GM21528 (cell line): ENCODE results near the gene IFT172.
A peak's percentile ranks its signal among the peaks of the same experiment; 100 is the strongest.
"Not testable (repeated sequence)": the region's sequence is repeated elsewhere in the genome, so short reads cannot be mapped to it uniquely, and the experiment has no call there.

Source experiments
- ATAC-seq: cut with Tn5 transposase; IDR thresholded peaks from one replicate; pipeline ENCODE4 v1.9.1; 2021; ENCODE audit warnings: mild to moderate bottlenecking, moderate library complexity; ENCODE audit not compliant: unreplicated experiment, low FRiP score

IFT172 gene

DNA sequence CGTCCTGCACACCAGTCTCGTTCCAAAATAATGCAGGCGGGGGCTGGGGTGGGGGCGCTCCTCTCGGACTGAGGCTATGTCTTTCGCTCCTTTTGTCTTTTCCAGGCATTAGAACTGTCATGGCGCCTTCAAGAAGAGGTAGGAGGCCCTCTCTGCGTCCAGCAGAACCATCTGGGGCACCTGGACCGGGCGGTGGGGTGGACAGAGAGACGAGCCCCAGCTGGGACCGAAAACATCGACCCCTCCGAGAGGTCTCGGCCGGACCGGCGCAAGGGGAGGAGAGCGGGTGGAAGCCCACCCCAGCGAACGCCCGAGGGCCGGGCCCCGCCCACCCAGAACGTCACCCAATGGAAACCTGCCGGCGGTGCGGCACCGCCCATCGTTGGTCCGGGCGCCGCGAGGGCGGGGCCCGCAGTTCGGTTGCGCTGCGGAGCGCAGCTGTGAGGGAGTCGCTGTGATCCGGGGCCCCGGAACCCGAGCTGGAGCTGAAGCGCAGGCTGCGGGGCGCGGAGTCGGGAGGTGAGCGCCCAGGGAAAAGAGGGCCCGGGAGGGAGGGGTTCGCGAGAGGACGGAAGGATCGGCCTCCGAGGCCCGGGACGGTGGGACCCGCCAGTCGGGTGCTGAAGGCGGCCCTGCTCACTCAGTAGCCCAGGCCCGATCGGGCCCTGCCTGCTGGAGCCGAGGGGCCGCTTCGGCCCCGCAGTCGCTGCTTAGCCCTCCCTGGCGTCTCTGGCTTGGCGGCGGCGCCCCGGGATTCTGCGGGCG lies 61.1 kb downstream of the IFT172 start, which contains the start of gene NRBP1:
NRBP1 (plus strand) TSS at position 419 of the 765 bp plus-strand sequence. CDS start 4,643 bp downstream, outside the sequence.
- ATAC-seq = peak; percentile 81

DNA sequence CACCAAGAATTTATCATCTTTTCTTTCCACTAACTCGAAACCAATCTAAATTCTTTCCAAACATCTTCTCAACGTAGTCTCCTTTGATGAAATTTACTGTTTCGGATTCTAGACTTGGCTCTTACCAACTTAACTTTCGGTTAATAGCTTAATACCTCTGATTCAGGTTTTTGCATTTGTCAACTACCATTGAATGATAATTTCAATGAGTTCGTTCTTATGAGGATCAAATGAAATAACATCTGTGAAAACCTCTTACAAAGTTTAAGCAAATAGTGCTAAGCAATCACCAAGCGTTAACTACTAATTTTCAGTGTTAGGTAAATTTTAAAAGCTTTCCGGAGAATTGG lies 61.7 kb downstream of the IFT172 start:
- no peak for ATAC-seq

DNA sequence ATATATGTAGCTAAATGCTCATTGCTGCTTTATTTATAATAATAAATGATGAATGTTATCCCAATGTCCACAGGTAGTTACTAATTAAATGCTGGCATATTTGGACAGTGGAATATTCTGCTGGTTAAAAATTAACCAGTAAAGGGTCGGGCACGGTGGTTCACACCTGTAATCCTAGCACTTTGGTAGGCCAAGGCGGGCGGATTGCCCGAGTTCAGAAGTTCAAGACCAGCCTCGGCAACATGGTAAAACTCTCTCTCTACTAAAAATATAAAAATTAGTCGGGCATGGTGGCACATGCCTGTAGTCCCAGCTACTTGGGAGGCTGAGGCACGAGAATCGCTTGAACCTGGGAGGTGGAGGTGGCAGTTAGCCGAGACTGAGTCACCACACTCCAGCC lies 64.5 kb downstream of the IFT172 start:
- not testable (repeated sequence) for ATAC-seq

DNA sequence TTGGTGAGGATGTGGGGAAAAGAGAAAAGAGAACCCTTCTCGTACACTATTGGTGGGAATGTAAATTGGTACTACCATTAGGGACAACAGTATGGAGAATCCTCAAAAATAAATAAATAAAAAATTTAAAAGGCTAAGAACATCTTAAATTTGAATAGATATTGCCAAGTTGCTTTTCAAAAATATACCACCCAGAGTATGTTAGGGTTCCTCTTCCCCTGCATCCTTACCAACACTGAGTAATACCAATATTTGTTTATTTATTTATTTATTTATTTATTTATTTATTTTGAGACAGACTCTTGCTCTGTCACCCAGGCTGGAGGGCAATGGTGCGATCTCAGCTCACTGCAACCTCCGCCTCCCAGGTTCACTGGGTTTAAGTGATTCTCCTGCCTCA lies 66.6 kb downstream of the IFT172 start:
- ATAC-seq = no peak

DNA sequence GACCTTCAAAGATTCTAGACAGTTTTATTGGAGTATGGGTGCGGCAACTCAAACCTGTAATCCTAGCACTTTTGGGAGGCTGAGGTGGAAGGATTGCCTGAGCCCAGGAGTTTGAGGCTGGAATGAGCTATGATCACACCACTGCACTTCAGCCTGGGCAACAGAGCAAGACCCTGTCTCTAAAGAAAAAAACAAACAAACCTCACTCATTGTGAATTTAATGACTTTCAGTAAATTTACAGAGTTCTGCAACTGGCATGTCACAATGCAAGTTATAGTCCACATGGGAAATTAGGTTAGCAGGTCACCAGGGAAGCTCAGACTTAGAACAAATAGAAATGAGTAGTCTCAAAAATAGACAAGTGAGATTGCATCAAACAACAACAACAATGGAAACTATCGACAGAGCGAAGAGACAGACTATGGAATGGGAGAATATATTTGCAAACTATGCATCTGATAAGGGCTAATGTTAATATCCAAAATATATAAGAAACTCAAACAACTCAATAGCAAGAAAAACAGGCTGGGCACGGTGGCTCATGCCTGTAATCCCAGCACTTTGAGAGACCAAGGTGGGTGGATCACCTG lies 67.8 kb downstream of the IFT172 start:
- no peak for ATAC-seq

DNA sequence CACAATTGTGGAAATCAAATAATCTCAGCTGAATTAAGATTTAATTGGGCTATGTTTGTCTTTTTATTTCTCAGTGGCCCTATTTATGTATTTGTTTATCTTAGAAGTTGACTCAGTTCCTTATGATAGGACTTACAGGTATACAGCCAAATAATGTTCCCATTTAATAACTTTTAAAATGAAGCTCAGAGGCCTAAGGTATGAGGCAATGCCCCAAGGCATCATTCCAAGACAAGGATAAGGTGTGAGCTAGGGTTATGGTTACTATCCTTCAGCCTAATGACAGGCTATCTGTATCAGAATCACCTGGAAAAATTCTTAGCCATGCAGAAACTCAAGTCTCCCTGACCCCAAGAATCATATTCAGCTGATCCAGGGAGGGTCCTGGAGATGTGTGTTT lies 68.5 kb downstream of the IFT172 start:
- no peak for ATAC-seq

DNA sequence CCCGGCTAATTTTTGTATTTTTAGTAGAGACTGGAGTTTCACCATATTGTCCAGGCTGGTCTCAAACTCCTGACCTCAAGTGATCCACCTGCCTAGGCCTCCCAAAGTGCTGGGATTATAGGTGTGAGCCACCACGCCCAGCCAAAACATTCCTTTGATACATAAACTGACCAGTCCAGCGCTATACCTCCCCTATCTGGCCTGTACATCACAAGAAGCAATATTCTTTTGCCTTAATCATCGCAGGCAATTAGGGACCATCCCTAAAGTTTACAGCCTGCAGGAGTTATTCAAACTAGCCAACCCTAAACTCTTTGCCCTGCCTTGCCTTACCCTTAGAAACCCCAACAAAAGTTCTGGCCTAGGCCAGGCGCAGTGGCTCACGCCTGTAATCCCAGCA lies 73.4 kb downstream of the IFT172 start:
- no peak for ATAC-seq

DNA sequence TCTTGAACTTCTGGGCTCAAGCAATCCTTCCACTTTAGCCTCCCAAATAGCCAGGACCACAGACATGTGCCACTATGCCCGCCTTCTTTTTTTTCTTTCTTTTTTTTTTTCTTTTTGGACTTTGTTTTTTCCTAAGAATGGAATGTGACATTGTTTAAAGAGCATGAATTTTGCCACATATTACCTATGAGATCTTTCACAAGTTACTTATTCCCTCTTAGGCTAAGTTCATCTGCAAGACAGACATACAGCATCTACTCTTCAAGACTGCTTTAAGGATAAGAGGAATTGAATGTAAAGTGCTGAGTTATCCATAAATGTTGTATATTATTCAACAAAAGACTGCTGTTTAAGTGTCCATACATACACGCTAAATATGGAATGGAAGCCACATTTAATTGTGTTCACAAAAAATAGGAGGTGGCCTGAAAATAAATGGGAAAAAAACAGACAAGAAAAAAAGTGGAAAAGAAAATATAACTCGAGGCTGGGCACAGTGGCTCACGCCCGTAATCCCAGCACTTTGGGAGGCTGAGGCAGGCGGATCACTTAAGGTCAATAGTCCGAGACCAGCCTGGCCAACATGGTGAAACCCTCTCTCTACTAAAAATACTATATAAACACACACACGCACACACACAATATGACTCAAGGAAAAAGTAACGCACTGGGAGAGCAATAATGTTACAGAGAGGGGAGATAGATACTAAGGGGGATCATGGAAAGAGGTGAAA lies 77.0 kb downstream of the IFT172 start:
- no peak for ATAC-seq

DNA sequence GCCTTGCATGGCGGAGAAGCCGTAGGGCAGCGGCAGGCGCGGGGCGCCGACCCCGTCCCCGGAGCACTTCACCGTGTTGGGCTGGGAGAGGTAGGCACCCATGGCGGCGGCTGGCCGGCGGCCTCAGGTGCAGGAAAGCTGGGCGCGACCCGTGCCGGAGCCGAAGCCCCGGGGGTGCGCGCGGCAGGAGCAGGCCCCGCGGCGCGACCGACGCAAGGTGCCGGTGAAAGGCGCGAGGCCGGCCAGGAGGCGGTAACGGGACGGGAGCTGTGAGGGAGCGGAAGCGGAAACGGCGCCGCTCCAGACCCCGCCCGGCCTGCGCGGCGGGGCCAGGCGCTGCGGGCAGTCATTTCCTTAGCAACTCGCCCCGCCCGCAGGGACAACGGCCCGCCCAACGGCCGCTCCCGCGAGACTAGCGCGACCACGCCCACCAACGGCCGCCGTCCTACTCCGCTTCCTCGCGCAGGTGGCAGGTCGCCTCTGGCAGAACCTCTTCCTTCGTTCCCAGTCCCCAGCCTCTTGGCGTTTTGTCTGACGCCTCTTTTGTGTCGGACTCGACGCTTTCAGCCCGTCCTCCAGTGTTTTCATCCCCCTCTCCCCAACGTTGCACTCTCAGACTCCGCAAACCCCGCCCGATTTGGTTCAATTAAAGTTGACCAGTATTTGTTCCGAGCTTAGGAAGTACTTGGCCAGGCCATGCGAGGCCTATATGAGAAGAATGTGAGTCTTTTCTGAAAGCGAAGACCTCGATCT lies 80.0 kb downstream of the IFT172 start, which contains the start of gene PPM1G:
PPM1G (minus strand) TSS at position 271 of the 753 bp plus-strand sequence; CDS start at position 102, 169 bp downstream.
- peak; percentile 90 for ATAC-seq

DNA sequence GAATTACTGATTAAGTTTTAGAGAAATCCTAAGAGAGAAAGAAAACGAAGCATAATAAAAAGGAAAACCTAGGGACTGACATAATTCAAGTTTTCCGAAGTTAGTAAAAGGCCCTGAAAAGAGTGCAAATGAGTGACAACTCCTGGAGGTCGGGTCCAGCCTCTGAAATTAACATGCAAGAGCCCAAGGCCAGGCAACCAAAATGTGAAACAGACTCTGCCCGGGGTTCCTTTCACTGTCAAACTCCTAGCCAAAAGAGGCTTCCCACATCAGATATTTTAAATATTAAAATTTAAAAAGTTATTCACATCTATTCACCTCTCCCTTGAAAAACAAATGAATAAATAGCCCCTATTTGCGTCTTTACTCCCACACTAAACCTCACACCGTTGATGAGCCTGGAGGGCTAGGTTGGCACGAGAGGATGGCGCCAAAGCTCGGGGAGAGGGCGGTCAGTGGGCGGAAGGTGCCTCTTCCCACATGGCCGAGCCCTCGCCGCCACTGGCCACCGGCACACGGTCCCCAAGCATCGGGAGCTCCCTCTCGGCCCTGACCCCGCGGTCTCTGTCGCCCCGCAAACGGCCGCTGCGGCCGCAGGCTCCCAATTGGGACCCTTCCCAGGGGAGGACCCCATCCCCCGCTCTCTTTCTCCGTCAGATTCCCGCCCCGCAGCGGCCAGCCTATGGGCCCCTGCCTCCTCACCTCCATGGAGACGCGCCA lies 80.8 kb downstream of the IFT172 start:
- ATAC-seq = peak; percentile 40

DNA sequence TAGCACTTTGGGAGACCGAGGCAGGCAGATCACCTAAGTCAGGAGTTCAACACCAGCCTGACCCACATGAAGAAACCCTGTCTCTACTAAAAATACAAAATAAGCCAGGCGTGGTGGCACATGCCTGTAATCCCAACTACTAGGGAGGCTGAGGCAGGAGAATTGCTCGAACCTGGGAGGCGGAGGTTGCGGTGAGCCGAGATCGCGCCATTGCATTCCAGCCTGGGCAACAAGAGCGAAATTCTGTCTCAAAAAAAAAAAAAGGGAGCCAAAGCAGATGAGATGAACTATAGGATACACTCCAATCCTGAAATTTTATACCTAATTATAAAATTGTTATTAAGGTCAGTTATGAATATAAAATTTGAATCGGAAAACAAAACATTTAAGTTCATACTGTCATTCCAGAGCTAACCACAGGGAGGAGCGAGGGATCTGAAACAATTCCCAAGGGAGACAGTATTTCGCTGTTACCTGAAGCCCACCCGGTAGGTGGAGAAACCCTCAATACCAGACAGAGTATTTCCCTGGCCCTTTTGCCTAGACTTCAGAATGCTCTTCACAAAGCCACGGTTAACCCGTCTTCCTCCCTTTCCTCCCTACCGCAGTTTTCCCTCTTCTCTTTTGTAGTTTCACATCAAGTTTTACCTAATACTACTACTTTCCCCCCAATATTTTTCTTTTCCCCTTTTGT lies 81.6 kb downstream of the IFT172 start:
- ATAC-seq = no peak

DNA sequence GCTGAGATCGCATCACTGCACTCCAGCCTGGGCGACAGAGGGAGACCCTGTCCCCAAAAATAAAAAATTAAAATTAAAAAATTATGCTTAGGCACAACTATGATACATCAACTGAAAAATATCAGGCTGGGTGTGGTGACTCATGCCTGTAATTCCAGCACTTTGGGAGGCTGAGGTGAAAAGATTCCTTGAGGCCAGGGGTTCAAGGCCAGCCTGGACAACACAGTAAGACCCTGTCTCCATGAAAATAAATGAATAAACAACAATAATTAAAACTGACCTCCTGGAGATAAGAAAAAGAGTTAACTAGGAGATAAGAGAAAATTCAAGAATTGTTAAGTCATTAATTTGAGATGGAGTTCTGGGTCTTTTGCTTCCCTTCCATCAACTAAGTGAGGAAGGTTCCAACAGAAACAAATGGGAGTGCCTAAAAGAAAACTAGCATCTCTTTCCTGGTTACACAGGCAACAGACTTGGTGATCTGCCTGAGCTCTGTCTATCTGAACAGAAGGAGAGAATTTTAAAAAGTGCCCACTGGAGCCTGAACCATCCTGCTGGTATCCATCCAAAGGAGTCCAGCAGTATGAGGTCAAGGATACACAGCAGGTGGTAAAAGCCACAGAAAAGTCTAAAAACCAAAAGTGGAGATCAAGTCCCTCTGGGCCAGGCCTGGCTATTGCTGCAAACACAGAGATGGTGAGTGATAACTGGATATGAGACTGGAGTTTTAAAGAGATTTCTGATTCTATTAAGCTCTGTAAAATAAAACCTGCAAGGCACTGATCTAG lies 89.0 kb downstream of the IFT172 start:
- ATAC-seq = no peak

DNA sequence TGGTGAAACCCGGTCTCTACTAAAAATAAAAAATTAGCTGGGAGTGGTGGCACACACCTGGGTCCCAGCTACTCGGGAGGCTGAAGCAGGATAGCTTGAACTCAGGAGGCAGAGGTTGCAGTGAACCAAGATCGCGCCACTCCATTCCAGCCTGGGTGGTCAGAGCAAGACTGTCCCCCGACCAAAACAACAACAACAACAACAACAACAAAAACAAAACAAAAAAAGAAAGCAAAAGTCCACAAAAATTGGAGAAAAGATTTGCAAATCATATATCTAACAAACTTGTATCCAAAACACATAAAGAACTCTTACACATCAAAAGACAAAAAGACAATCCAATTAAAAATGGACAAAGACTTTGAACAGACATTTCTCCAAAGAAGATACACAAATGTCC lies 90.6 kb downstream of the IFT172 start:
- ATAC-seq = no peak
